HG03571 (cell line): ENCODE results near the gene NHERF1.

Experiments used
- ATAC-seq: cut with Tn5 transposase; IDR thresholded peaks from one replicate; pipeline ENCODE4 v1.9.1; 2021; ENCODE audit not compliant: unreplicated experiment

NHERF1 gene

GRCh38 chr17:74807441-74807840, 59.0 kb downstream of the NHERF1 start:
- no peak for ATAC-seq

- no peak for ATAC-seq
These were observed 59.5 kb downstream of the NHERF1 start for GRCh38 chr17:74807925-74808324.

- ATAC-seq = no peak
These were observed 60.4 kb downstream of the NHERF1 start for GRCh38 chr17:74808714-74809430.

- no peak for ATAC-seq
These were observed 62.5 kb downstream of the NHERF1 start for GRCh38 chr17:74810699-74811485.

GRCh38 chr17:74812109-74813009, 63.9 kb downstream of the NHERF1 start:
- ATAC-seq = no peak

GRCh38 chr17:74814453-74814852, 66.0 kb downstream of the NHERF1 start:
- no peak for ATAC-seq

- ATAC-seq = no peak
These were observed 66.6 kb downstream of the NHERF1 start for GRCh38 chr17:74815067-74815466.

GRCh38 chr17:74815550-74816370, 67.3 kb downstream of the NHERF1 start:
- ATAC-seq = no peak

GRCh38 chr17:74816905-74817620, 68.6 kb downstream of the NHERF1 start:
- no peak for ATAC-seq

- no peak for ATAC-seq
These were observed 70.0 kb downstream of the NHERF1 start for GRCh38 chr17:74818291-74818938.
